Measurements from ENCODE around the gene YBX2.
A peak's percentile ranks its signal among the peaks of the same experiment; 100 is the strongest.
"Not testable (repeated sequence)": the region's sequence is repeated elsewhere in the genome, so short reads cannot be mapped to it uniquely, and the experiment has no call there.

YBX2 gene

DNA sequence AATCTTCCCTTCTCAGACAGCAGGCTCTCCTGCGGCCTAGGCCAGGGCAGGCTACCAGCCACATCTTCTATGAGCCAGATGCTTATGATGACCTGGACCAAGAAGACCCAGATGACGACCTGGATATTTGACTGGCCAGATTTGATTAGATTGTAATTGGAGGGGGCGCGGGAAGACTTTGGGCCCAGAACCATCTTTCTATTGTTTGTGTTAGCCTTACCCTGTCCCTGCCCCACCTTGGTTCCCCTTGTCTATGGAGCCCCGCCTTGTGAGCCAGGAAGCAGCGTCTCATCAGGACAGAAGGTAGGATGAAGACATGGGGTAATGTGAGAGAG is 34.9 kb downstream of the YBX2 start:
- TF ChIP-seq POLR2A (IDR thresholded peaks at IDR 0.05; ENCODE audit: low read length) (no peak), GATA1 (IDR thresholded peaks at IDR 0.05; ENCODE audit: low read depth, low read length) (no peak)
- DNase-seq = no peak

DNA sequence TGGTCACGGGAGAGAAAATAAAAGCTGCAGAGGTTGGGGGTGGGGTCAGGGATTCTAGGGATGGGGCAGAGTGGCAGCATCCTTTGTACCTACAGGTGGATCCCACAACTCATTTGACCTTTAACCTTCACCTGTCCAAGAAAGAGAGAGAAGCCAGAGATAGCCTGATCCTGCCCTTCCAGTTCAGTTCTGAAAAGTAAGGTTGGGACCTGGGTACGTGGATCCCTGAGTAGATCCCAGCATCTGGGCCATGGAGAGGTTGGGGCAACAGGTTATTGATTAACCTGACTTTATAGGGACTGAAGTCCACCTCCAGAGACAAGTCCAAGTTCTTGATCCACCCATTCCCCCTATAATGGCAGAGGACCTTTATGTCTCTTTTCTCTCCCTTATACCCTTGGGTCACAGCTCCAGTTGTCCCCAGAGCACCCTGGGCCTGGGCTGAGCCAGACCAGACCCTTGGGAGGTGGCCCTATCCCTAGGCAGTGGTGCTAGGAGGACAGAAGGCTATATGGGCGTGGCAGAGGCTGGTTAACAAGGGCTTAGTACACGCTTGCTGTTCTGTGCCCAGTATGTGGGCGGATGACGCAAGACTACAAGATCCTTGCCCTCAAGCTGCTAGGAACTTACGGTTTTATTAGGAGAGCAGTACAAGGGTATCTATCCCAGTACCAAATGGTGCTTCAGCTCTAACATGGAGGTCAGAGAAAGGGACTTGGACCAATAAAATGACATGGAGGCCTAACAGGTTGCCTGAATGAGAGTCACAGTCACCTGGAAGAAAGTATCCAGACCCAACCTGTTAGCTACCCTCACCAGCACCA is 35.5 kb downstream of the YBX2 start:
- DNase-seq = no peak
- TF ChIP-seq POLR2A (IDR thresholded peaks at IDR 0.05; ENCODE audit: low read length) (no peak), GATA1 (IDR thresholded peaks at IDR 0.05; ENCODE audit: low read depth, low read length) (no peak)

DNA sequence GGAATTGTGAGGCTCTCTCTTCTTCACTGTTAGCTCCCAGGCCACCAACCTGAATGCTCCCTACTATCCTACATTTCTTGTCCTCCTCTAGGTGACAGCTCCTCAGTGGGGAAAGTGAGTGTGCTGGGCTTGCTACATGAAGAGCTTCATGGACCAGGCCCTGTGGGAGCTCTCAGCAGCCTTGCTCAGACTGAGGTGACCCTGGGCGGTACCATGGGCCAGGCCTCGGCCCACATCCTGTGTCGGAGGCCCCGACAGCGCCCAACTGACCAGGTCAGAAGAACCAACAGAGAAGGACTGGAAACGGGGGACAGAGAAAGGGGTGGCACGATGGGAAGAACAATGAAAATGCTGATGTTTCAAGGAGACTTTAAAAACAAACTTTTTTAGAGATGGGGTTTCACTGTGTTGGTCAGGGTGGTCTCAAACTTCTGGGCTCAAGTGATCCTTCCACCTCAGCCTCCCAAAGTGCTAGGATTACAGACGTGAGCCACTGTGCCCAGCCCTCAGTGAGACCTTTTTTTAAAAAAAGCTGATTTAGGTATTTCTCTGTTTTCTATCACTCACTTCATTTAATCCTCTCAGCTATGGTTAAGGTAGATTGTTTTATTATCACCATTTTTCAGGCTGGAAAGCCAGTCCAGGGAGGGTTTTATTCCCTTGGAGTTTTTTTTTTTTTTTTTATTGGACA is 37.5 kb downstream of the YBX2 start:
- TF ChIP-seq POLR2A (IDR thresholded peaks at IDR 0.05; ENCODE audit: low read length) (no peak), GATA1 (IDR thresholded peaks at IDR 0.05; ENCODE audit: low read depth, low read length) (no peak)
- DNase-seq = no peak

DNA sequence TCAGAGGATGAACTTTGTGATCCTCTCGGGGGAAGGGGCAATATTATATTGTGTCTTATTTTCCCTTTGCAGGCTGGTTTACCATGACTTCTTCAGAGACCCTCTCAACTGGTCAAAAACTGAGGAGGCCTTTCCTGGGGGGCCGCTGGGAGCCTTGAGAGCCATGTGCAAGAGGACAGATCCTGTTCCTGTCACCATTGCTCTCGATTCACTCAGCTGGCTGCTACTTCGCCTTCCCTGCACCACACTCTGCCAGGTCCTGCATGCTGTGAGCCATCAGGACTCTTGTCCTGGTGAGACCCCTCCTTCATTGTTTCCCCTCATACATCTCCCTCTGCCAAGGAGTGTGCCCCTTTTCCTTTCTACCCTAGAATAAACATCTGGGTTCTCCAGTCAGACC is 39.9 kb downstream of the YBX2 start:
- TF ChIP-seq POLR2A (IDR thresholded peaks at IDR 0.05; ENCODE audit: low read length) (no peak), GATA1 (IDR thresholded peaks at IDR 0.05; ENCODE audit: low read depth, low read length) (no peak)
- DNase-seq = no peak

DNA sequence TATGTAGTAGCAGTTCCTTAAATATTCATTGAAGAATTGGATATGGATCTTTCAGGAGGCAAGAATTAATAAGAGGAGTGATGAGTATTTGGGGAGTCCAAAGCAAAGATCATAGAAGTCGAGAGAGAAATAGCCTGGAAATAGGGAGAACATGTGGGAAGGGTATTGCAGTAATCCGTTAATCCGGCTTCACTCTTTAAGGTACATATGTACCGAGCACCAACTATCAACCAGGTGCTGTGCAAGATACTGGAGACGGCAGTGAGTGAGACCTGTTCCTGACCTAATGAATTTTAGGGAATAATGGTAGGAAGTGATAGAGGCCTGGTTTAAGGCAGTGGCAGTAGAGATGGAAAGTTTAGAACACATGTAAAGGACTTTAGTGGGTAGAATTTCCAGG is 41.4 kb downstream of the YBX2 start:
- TF ChIP-seq POLR2A (IDR thresholded peaks at IDR 0.05; ENCODE audit: low read length) (no peak), GATA1 (IDR thresholded peaks at IDR 0.05; ENCODE audit: low read depth, low read length) (no peak)
- DNase-seq = no peak

DNA sequence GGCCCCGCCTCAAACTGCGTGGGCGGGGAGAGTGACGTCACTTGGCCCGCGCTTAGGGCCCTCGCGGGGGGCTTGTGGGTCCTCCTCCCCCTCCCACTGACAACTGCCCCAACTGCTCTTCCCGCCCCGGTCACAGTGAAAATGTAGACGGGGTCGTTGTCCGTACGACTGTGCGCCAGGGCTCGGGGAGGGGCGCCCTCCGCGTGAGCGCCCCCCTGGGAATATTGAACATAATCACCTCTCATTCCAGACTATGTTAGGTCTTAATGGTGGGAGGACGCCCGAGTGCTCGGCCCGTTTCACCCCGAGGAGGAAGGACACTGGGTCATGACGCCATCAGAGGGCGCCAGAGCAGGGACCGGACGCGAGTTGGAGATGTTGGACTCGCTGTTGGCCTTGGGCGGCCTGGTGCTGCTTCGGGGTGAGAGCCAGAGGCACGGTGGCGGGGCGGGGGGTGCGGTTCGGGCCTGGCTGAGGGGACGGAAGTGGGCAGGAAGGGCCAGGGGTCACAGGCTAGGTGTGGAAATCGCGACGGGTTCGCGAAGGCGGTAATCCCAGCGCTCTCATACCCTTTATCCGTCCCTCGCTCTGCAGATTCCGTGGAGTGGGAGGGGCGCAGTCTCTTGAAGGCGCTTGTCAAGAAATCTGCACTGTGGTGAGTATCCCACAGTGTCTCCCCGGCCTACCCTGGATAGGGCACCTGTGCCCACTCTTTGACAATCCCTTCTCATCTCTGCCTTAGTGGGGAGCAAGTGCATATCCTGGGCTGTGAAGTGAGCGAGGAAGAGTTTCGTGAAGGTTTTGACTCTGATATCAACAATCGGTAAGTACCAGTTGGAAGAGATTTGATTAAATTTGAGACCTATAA is 42.0 kb downstream of the YBX2 start, which contains the start of gene ELP5:
Gene ELP5, plus strand, starts transcription at position 40 of the 868 bp plus-strand sequence. Its CDS starts 336 bp downstream, at position 376.
- DNase-seq = peak; percentile 96 to 97
- TF ChIP-seq GATA1 (IDR thresholded peaks at IDR 0.05; ENCODE audit: low read depth, low read length) (no peak), POLR2A (IDR thresholded peaks at IDR 0.05; ENCODE audit: low read length) (peak; percentile 85)

DNA sequence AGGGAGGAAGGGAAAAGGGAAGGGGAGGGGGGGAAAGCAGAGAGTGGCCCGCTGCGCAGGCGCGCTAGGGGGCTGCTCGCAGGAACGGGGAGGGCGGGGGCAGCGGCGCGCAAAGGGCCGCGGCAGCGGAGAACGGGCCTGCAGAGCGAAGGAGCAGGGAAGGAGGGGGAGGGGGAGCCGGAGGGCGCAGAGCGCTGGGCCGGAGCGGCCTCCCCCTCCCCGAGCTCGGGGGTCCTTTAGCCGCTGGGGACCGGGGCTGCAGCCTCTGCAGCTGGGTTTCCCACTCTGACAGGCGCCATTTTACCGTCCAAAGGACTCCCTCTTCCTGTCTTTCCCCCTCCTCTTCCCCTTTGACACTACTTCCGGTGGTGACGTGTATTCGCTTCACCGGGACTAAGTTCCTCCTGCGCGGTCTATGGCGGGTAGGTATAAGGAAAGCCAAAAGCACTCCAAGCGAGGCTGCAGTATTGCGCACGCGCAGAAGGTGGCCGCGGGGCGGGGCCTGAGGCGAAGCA is 42.7 kb downstream of the YBX2 start, which contains the start of gene CTDNEP1:
Gene CTDNEP1, minus strand, starts transcription at position 74 of the 515 bp plus-strand sequence. CDS start 438 bp downstream, outside the sequence.
- TF ChIP-seq GATA1 (IDR thresholded peaks at IDR 0.05; ENCODE audit: low read depth, low read length) (no peak), POLR2A (IDR thresholded peaks at IDR 0.05; ENCODE audit: low read length) (no peak)

DNA sequence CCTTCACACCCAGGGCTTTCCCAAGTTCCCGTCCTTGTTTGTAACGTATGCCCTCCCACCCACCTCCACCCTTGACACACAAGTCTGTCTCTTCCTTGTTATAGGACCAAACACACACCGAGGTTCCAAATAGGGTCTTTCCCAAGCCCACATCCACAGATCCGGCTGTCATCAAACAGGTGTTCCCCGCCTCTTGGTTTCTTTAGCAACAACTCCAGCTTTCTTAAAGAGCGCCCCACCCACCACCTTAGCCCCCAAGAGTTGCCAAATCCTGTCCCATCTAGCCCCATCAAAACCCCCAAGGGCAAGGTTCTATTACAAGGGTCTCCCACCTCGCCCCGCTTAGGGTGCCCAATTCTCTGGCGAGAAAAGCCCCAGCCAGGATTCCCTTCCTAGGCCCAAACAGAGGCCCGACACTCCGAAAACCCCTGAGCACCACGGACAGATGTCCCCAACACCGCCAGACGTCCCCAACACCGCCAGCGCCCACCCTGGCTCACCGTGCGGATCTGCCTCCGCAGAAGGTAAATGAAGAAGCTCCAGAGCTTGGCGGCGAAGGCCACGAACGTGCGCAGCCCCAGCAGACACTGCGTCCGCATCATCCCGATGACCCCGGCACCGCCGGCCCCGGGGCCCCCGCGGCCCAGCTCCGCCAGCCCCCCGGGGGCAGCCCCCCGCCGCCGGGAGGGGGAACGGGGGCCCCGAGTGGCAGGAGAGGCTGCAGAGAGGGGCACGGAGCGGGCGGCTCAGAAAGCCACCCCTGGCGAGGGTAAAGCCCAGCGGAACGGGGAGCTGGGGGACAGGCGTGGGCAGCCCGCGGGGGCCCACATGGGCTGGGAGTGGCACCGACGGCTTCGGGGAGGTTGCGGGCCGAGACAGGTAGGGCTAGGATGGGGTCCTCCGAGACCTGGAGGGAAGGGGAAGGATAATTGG is 43.5 kb downstream of the YBX2 start:
- DNase-seq = peak in 1 of 2 experiments; percentile 64
- TF ChIP-seq GATA1 (IDR thresholded peaks at IDR 0.05; ENCODE audit: low read depth, low read length) (no peak), POLR2A (IDR thresholded peaks at IDR 0.05; ENCODE audit: low read length) (no peak)

More for the DNA sequence above, 42.7 kb downstream of the YBX2 start, which contains the start of gene CTDNEP1:
- peak; percentile 99 to 100 for DNase-seq

DNA sequence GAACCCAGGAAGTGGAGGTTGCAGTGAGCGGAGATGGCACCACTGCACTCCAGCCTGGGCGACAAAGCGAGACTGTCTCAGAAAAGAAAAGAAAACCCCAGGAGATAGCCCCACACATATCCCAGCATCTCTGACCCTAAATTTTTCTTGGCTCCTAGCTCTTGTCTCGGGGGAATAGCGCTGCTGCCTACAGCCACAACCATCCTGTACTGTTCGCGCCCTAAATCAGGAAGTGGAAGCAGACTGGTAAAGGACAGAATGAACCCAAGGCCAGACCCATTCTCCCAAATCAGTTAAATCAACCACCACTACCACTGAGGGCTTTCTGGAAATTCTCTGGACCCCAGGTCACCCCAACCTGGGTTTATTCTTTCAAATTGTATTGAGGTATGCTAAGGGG is 44.6 kb downstream of the YBX2 start:
- TF ChIP-seq GATA1 (IDR thresholded peaks at IDR 0.05; ENCODE audit: low read depth, low read length) (no peak), POLR2A (IDR thresholded peaks at IDR 0.05; ENCODE audit: low read length) (no peak)

DNA sequence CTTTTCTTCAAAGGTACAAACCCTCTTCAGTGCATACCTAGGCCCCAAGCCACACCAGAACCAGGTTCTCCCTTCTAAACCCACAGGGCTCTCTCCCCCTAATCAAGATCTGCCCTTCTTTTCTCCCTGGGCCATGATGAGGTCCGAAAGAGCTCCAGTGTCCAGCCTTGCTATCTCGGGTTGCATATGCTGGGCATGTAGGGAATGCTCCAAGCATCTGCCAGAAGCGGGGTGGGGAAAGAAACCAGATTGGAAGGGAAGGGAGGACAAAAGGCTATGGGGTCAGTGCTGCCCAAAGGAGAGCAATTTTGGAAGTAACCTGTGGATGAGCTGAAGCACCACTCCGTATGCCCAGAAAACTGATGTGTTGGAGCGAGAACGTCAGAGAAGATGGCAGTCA is 45.2 kb downstream of the YBX2 start:
- no peak for TF ChIP-seq POLR2A (IDR thresholded peaks at IDR 0.05; ENCODE audit: low read length)
- no peak for TF ChIP-seq GATA1 (IDR thresholded peaks at IDR 0.05; ENCODE audit: low read depth, low read length)
- DNase-seq = no peak

More for the DNA sequence above, 44.6 kb downstream of the YBX2 start:
- DNase-seq = no peak

DNA sequence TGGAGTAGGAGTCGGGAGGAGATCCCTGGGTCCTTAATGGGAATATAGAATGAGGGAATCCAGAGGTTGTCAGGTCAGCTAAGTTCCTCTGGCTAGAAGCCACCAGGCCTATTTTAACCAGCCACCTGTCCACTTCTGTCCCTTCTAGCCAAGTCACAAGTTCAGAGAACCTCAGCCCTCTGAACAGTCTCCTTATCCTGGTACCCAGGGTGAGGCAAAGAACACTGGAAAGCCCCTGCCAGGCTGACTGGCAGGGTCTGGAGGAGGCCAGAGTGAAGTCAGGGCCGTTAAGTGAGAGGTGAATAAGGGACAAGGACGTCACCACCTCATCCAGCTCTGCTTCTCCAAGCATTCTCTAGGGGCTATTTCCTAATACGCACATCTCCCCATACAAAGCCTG is 45.6 kb downstream of the YBX2 start:
- no peak for DNase-seq
- no peak for TF ChIP-seq POLR2A (IDR thresholded peaks at IDR 0.05; ENCODE audit: low read length)
- no peak for TF ChIP-seq GATA1 (IDR thresholded peaks at IDR 0.05; ENCODE audit: low read depth, low read length)

DNA sequence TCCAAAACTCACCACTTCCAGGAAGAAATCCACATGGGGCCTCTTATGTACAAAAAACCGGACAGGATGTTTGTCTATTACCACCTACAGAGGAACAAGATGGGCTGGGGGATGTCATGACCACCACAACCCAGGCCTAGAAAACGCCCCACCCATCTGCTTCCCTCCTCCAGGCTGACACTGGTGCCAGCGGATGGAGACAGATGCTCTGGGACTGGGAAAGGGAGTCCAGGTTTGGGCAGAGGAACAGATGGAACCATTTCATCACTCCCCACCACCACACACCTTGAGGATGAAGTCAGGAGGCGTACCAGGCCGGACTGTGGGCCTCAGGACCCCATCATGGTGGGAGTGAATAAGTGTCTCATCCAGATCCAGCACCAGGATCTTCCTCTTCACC is 47.7 kb downstream of the YBX2 start:
- no peak for TF ChIP-seq GATA1 (IDR thresholded peaks at IDR 0.05; ENCODE audit: low read depth, low read length)
- no peak for TF ChIP-seq POLR2A (IDR thresholded peaks at IDR 0.05; ENCODE audit: low read length)

DNA sequence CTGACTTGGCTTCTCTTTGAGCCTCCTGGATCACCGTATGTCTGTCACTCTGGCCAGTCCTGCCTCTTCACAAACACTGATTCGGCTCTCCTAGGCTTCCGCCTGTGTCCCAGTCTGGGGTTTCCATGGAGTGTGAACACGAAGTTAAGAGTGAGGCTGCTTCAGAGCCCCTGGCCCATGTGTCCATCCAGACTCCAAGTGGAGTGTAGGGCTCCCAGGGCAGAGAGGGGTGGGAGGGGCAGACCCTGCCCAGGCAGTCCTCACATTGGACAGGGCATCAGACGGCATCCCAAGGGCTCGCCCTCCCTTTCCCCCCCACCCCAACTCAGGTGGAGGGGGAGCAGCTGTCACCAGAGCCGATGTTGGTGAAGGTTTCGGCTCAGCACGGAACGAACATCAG is 50.6 kb downstream of the YBX2 start:
- DNase-seq = not testable (repeated sequence)

More for the DNA sequence above, 47.7 kb downstream of the YBX2 start:
- DNase-seq = no peak
